ENCODE data around the gene TMEM141.
A peak's percentile ranks its signal among the peaks of the same experiment; 100 is the strongest.

The TMEM141 gene

DNA sequence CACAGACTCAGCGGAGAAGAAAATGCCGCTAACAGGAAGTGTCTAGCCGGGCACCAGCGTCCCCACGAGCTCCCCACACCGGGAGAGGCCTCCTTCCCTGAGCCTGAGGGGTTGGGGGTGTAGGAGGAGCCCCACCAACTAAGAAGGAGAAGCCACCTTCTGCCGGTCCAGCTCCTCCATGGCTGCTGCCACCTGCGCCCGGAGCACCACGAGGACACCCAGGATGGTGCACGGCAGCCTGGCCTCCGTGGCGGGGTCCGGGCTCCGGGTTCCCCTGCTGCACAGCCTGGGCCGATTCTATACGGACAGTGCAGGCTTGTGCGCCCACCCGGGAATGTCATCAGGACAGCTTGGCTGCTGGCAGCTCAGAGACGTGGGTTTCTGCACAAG is 33.4 kb upstream of the TMEM141 start:
- peak overlapping the region; percentile 96 for H2AK5ac ChIP-seq (ENCODE audit: low read depth, low read length)
- H2BK15ac ChIP-seq (ENCODE audit: low read length): peak overlapping the region; percentile 77
- no CpG with 5 or more reads among the region's 20 CpGs for WGBS, 2 donors (ENCODE audit: extremely low coverage in 2 of 2, insufficient read length in 2 of 2, insufficient replicate concordance in 1 of 2)
- H4K8ac ChIP-seq (ENCODE audit: low read depth, low read length): no peak overlapping the region
- H3K36me3 ChIP-seq (replicated peaks in 1 of 2; ENCODE audit: control insufficient read depth in 2 of 2, insufficient read depth in 2 of 2, low read length in 2 of 2): no peaks in the 10 kb centered on the region
- no peak overlapping the region for H3K4me2 ChIP-seq (ENCODE audit: insufficient read depth, low read length, poor library complexity, severe bottlenecking)
- no peak overlapping the region for H3K4ac ChIP-seq (ENCODE audit: low read length)
- DNase-seq (ENCODE audit: low spot score): no peak
- H3K27ac ChIP-seq (replicated peaks; ENCODE audit: low read length): no peak overlapping the region
- no peak overlapping the region for H3K9ac ChIP-seq (ENCODE audit: low read depth, low read length, poor library complexity)
- H2AFZ ChIP-seq (ENCODE audit: low read length): no peak overlapping the region
- peak overlapping the region; percentile 90 for H2BK12ac ChIP-seq (ENCODE audit: low read length)
- no peak overlapping the region for H3K14ac ChIP-seq (ENCODE audit: low read length)
- H2BK120ac ChIP-seq (ENCODE audit: low read depth, low read length): no peak overlapping the region
- H3K23ac ChIP-seq (ENCODE audit: low read depth, low read length, poor library complexity): peak overlapping the region; percentile 85
- H3K4me3 ChIP-seq (ENCODE audit: low read length in 2 of 2): no peak overlapping the region
- no peak overlapping the region for H2BK5ac ChIP-seq (ENCODE audit: low read length)
- peaks cover 0 to 2% of the 10 kb centered on the region in 2 donors for H3K9me3 ChIP-seq (replicated peaks in 1 of 2; ENCODE audit: control insufficient read depth in 2 of 2, insufficient read depth in 1 of 2, low read depth in 1 of 2, low read length in 2 of 2)
- no peaks in the 10 kb centered on the region for H3K79me1 ChIP-seq (ENCODE audit: low read depth, low read length)
- no peak overlapping the region for H3K18ac ChIP-seq (ENCODE audit: low read length)
- H4K91ac ChIP-seq (ENCODE audit: low read depth, low read length, poor library complexity): no peak overlapping the region
- H3K27me3 ChIP-seq (ENCODE audit: control insufficient read depth in 3 of 3, insufficient read depth in 3 of 3, low read depth in 1 of 3, low read length in 3 of 3): peaks cover 0 to 2% (median 0%) of the 10 kb centered on the region in 3 experiments
- peaks cover 5 to 9% of the 10 kb centered on the region in 2 donors for H3K4me1 ChIP-seq (ENCODE audit: control insufficient read depth in 2 of 2, insufficient read depth in 1 of 2, low read depth in 1 of 2, low read length in 2 of 2)

- H2BK12ac ChIP-seq (ENCODE audit: low read length): peak overlapping the region; percentile 24
- DNase-seq (ENCODE audit: low spot score): no peak
- H3K18ac ChIP-seq (ENCODE audit: low read length): peak overlapping the region; percentile 13
- no CpG with 5 or more reads among the region's 9 CpGs for WGBS, 2 donors (ENCODE audit: extremely low coverage in 2 of 2, insufficient read length in 2 of 2, insufficient replicate concordance in 1 of 2)
- no peak overlapping the region for H2BK120ac ChIP-seq (ENCODE audit: low read depth, low read length)
- H3K23ac ChIP-seq (ENCODE audit: low read depth, low read length, poor library complexity): no peak overlapping the region
- no peak overlapping the region for H3K4me3 ChIP-seq (ENCODE audit: low read length in 2 of 2)
- H2AK5ac ChIP-seq (ENCODE audit: low read depth, low read length): peak overlapping the region; percentile 92
- no peak overlapping the region for H3K27ac ChIP-seq (replicated peaks; ENCODE audit: low read length)
- no peak overlapping the region for H2BK5ac ChIP-seq (ENCODE audit: low read length)
- no peak overlapping the region for H3K4ac ChIP-seq (ENCODE audit: low read length)
- no peaks in the 10 kb centered on the region for H3K79me1 ChIP-seq (ENCODE audit: low read depth, low read length)
- H4K91ac ChIP-seq (ENCODE audit: low read depth, low read length, poor library complexity): no peak overlapping the region
- H3K27me3 ChIP-seq (ENCODE audit: control insufficient read depth in 3 of 3, insufficient read depth in 3 of 3, low read depth in 1 of 3, low read length in 3 of 3): peaks cover 0 to 2% (median 0%) of the 10 kb centered on the region in 3 experiments
- no peak overlapping the region for H2AFZ ChIP-seq (ENCODE audit: low read length)
- no peaks in the 10 kb centered on the region for H3K36me3 ChIP-seq (replicated peaks in 1 of 2; ENCODE audit: control insufficient read depth in 2 of 2, insufficient read depth in 2 of 2, low read length in 2 of 2)
- peaks cover 0 to 2% of the 10 kb centered on the region in 2 donors for H3K9me3 ChIP-seq (replicated peaks in 1 of 2; ENCODE audit: control insufficient read depth in 2 of 2, insufficient read depth in 1 of 2, low read depth in 1 of 2, low read length in 2 of 2)
- no peak overlapping the region for H3K14ac ChIP-seq (ENCODE audit: low read length)
- H3K9ac ChIP-seq (ENCODE audit: low read depth, low read length, poor library complexity): no peak overlapping the region
- H3K4me2 ChIP-seq (ENCODE audit: insufficient read depth, low read length, poor library complexity, severe bottlenecking): no peak overlapping the region
- H2BK15ac ChIP-seq (ENCODE audit: low read length): peak overlapping the region; percentile 76
- peaks cover 11% of the 10 kb centered on the region in 2 donors for H3K4me1 ChIP-seq (ENCODE audit: control insufficient read depth in 2 of 2, insufficient read depth in 1 of 2, low read depth in 1 of 2, low read length in 2 of 2)
- H4K8ac ChIP-seq (ENCODE audit: low read depth, low read length): no peak overlapping the region
Measured at GRCh38 chr9:136759001-136759400, 32.1 kb upstream of the TMEM141 start.

DNA sequence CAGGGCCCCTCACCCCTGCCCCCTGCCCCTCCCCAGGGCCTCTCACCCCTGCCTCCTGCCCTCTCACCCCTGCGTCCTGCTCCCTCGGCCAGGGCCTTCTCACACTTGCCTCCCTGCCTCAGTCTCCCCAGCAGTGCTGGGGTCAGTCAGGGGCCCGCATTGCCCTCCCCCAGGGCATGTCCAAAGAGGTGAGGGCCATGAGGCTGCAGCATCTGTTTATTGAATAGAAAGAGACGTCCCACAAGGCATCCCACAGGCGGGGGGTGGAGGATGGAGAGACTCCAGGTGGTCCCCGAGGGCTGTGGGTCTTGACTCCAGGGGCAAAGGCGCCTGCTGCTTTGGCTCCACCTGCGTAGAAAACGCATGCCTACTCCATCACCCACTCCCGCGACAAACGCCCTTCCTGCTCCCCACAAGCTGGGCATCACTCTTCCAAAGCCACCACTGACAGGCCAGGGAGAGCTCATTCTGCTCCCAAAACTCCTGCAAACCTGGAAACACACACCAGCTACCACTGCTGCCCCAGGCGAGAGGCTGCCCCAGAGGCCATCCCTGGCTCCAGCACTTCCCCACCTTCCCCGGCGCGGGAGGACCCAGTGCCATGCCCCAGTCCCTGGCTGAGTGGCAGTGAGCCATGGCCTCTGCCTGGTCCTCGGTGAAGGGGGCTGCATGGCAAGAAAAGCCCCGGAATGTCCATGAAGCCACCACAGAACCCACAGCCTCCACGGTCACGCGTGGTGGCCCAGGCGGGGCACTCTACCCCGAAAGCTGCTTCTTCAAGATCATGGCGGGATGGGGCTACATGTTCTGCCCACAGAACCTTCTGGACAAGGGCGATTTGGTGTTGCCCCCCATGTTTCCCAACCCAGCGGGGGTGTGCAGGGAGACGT is 31.5 kb upstream of the TMEM141 start:
- peaks cover 0 to 2% of the 10 kb centered on the region in 2 donors for H3K9me3 ChIP-seq (replicated peaks in 1 of 2; ENCODE audit: control insufficient read depth in 2 of 2, insufficient read depth in 1 of 2, low read depth in 1 of 2, low read length in 2 of 2)

DNA sequence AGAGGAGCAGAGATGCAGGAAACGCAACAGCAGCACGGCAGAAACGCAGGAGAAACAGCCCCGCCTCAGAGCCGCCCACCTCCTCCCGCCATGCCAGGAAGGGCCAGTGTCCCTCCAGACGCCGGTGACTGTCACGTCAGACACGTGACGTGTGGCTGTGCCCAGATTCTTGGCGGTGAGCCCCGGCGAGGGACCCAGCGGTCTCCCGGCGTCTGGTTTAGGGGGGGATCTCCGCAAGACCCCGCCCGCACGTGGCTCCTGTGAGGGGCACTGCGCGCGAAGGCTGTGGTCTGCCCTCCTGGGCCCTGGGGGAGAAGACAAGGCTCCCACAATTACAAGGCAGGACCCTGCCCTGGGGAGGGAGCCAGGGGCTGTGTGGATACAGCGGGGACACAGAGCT is 30.7 kb upstream of the TMEM141 start:
- no peak overlapping the region for H2BK5ac ChIP-seq (ENCODE audit: low read length)

More for the DNA sequence above, 31.5 kb upstream of the TMEM141 start:
- Histone ChIP-seq H3K18ac (ENCODE audit: low read length) (peak overlapping the region; percentile 80), H2AFZ (ENCODE audit: low read length) (peak overlapping the region; percentile 92), H3K27ac (replicated peaks; ENCODE audit: low read length) (no peak overlapping the region), H2BK5ac (ENCODE audit: low read length) (peak overlapping the region; percentile 90), H3K4me1 (ENCODE audit: control insufficient read depth in 2 of 2, insufficient read depth in 1 of 2, low read depth in 1 of 2, low read length in 2 of 2) (peaks cover 11% of the 10 kb centered on the region in 2 donors), H2BK15ac (ENCODE audit: low read length) (peak overlapping the region; percentile 76), H2BK120ac (ENCODE audit: low read depth, low read length) (no peak overlapping the region), H3K23ac (ENCODE audit: low read depth, low read length, poor library complexity) (peak overlapping the region; percentile 43), H2AK5ac (ENCODE audit: low read depth, low read length) (peak overlapping the region; percentile 92), H3K14ac (ENCODE audit: low read length) (peak overlapping the region; percentile 82), H3K4me3 (ENCODE audit: low read length in 2 of 2) (no peak overlapping the region), H3K4ac (ENCODE audit: low read length) (no peak overlapping the region), H4K91ac (ENCODE audit: low read depth, low read length, poor library complexity) (no peak overlapping the region), H2BK12ac (ENCODE audit: low read length) (peak overlapping the region; percentile 84), H3K4me2 (ENCODE audit: insufficient read depth, low read length, poor library complexity, severe bottlenecking) (no peak overlapping the region), H3K79me1 (ENCODE audit: low read depth, low read length) (no peaks in the 10 kb centered on the region), H3K36me3 (replicated peaks in 1 of 2; ENCODE audit: control insufficient read depth in 2 of 2, insufficient read depth in 2 of 2, low read length in 2 of 2) (no peaks in the 10 kb centered on the region), H4K8ac (ENCODE audit: low read depth, low read length) (peak overlapping the region; percentile 92), H3K9ac (ENCODE audit: low read depth, low read length, poor library complexity) (peak overlapping the region; percentile 44), H3K27me3 (ENCODE audit: control insufficient read depth in 3 of 3, insufficient read depth in 3 of 3, low read depth in 1 of 3, low read length in 3 of 3) (no peaks in the 10 kb centered on the region)
- no peak for DNase-seq (ENCODE audit: low spot score)
- no CpG with 5 or more reads among the region's 27 CpGs for WGBS, 2 donors (ENCODE audit: extremely low coverage in 2 of 2, insufficient read length in 2 of 2, insufficient replicate concordance in 1 of 2)

More for the DNA sequence above, 30.7 kb upstream of the TMEM141 start:
- Histone ChIP-seq H3K9me3 (replicated peaks in 1 of 2; ENCODE audit: control insufficient read depth in 2 of 2, insufficient read depth in 1 of 2, low read depth in 1 of 2, low read length in 2 of 2) (peaks cover 0 to 2% of the 10 kb centered on the region in 2 donors), H4K8ac (ENCODE audit: low read depth, low read length) (no peak overlapping the region), H3K4me3 (ENCODE audit: low read length in 2 of 2) (no peak overlapping the region), H3K4ac (ENCODE audit: low read length) (no peak overlapping the region), H3K14ac (ENCODE audit: low read length) (no peak overlapping the region), H3K18ac (ENCODE audit: low read length) (peak overlapping the region; percentile 6), H2BK120ac (ENCODE audit: low read depth, low read length) (no peak overlapping the region), H3K27ac (replicated peaks; ENCODE audit: low read length) (no peak overlapping the region), H3K9ac (ENCODE audit: low read depth, low read length, poor library complexity) (peak overlapping the region; percentile 38), H3K27me3 (ENCODE audit: control insufficient read depth in 3 of 3, insufficient read depth in 3 of 3, low read depth in 1 of 3, low read length in 3 of 3) (peaks cover 0 to 3% (median 0%) of the 10 kb centered on the region in 3 experiments), H3K23ac (ENCODE audit: low read depth, low read length, poor library complexity) (no peak overlapping the region), H3K36me3 (replicated peaks in 1 of 2; ENCODE audit: control insufficient read depth in 2 of 2, insufficient read depth in 2 of 2, low read length in 2 of 2) (no peaks in the 10 kb centered on the region), H2BK15ac (ENCODE audit: low read length) (peak overlapping the region; percentile 76), H2AFZ (ENCODE audit: low read length) (peak overlapping the region; percentile 92), H3K79me1 (ENCODE audit: low read depth, low read length) (no peaks in the 10 kb centered on the region), H2BK12ac (ENCODE audit: low read length) (no peak overlapping the region), H3K4me1 (ENCODE audit: control insufficient read depth in 2 of 2, insufficient read depth in 1 of 2, low read depth in 1 of 2, low read length in 2 of 2) (peaks cover 11% of the 10 kb centered on the region in 2 donors), H4K91ac (ENCODE audit: low read depth, low read length, poor library complexity) (no peak overlapping the region), H2AK5ac (ENCODE audit: low read depth, low read length) (peak overlapping the region; percentile 7), H3K4me2 (ENCODE audit: insufficient read depth, low read length, poor library complexity, severe bottlenecking) (no peak overlapping the region)
- WGBS, 2 donors (ENCODE audit: extremely low coverage in 2 of 2, insufficient read length in 2 of 2, insufficient replicate concordance in 1 of 2): no CpG with 5 or more reads among the region's 25 CpGs
- DNase-seq (ENCODE audit: low spot score): no peak
